NCI-H1436 (cell line): Measurements from ENCODE around the gene CFHR2.

Experiments used
- DNase-seq: peaks from one replicate; lab custom pipeline; 2025; lab: John Stamatoyannopoulos, UW

The CFHR2 gene

DNA sequence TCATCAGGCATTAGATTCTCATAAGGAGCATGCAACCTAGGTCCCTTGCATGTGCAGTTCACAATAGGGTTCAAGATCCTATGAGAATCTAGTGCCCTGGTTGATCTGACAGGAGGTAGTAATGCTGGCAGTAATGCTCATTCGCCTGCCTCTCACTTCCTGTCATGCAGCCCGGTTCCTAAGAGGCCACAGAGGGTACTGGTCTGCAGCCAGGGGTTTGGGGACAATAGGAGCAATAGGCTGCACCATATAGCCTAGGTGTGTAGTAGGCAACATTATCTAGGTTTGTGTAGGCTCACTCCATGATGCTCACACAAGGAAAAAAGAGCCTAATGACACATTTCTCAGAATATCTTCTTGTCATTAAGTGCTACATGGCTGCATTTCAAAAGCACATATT is 59.6 kb downstream of the CFHR2 start:
- DNase-seq = no peak

DNA sequence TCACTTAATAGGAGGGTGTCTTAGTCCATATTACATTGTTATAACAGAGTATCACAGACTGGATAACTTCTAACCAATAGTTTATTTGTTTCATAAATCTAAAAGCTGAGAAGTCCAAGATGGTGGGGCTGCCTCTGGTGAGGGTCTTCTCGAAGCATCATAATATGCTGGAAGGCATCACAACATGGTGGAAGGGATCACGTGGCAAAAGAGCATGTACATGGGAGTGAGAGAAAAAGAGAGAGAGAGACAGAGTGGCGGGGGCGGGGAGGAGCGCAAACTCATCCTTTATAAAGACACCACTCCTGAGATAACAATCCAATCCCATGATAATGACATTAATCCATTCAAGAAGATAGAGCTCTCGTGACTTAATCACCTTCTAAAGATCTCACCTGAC is 65.3 kb downstream of the CFHR2 start:
- DNase-seq = no peak
